GM23338 (cell line): ENCODE measurements around the gene KCNQ1OT1. TPM values are rescaled to one million over a fixed set of nuclear protein-coding genes. Genes with fewer than 3 reads are reported as not detected.

Experiments used
- ATAC-seq: fragments of 200-7000 bp; cut with Tn5 transposase; 3 replicates; pipeline ENCODE4 v1.9.1; 2020
- DNase-seq: peaks from one replicate; pipeline ENCODE4 v3.0.0-alpha.2; 2015; ENCODE audit warnings: low spot score
- H2AFZ ChIP-seq: fragments of 200-600 bp; sonication (generic); 2 replicates; pipeline ENCODE4 v1.8.0; 2016; ENCODE audit warnings: antibody characterized with exemption, mild to moderate bottlenecking, moderate library complexity
- H3F3A ChIP-seq: fragments of 200-600 bp; sonication (generic); replicated peaks from 2 replicates; pipeline ENCODE4 v1.8.0; 2017; ENCODE audit warnings: antibody characterized with exemption, mixed run types, low read depth
- H3K27ac ChIP-seq: fragments of 200-600 bp; sonication (generic); 2 replicates; pipeline ENCODE4 v1.6.1; 2016; ENCODE audit warnings: low read depth
- H3K27me3 ChIP-seq: fragments of 200-600 bp; sonication (generic); 2 replicates; pipeline ENCODE4 v1.8.0; 2016; ENCODE audit warnings: mild to moderate bottlenecking, mixed run types, moderate library complexity; ENCODE audit not compliant: insufficient read depth
- H3K36me3 ChIP-seq: fragments of 200-600 bp; sonication (generic); 2 replicates; pipeline ENCODE4 v1.8.0; 2016; ENCODE audit warnings: mild to moderate bottlenecking; ENCODE audit not compliant: insufficient read depth
- H3K4me1 ChIP-seq: fragments of 200-600 bp; sonication (generic); 2 replicates; pipeline ENCODE4 v1.8.0; 2016; ENCODE audit warnings: mild to moderate bottlenecking, moderate library complexity; ENCODE audit not compliant: insufficient read depth
- H3K4me2 ChIP-seq: fragments of 200-600 bp; sonication (generic); 2 replicates; pipeline ENCODE4 v1.7.1; 2017; ENCODE audit warnings: mixed run types
- H3K4me3 ChIP-seq: fragments of 200-600 bp; sonication (generic); 2 replicates; pipeline ENCODE4 v1.6.1; 2016; ENCODE audit warnings: mixed run types
- H3K79me2 ChIP-seq: fragments of 200-600 bp; sonication (generic); replicated peaks from 2 replicates; pipeline ENCODE4 v1.8.0; 2017; ENCODE audit warnings: mild to moderate bottlenecking; ENCODE audit not compliant: insufficient read depth
- H3K9me2 ChIP-seq: fragments of 200-600 bp; sonication (generic); 2 replicates; pipeline ENCODE4 v1.8.0; 2017; ENCODE audit not compliant: insufficient read depth
- H4K20me1 ChIP-seq: fragments of 200-600 bp; sonication (generic); replicated peaks from 2 replicates; pipeline ENCODE4 v1.8.0; 2017; ENCODE audit warnings: mild to moderate bottlenecking; ENCODE audit not compliant: insufficient read depth
- H3K27ac Mint-ChIP-seq: 2 replicates; pipeline ENCODE4 v1.8.0; 2020; ENCODE audit warnings: inconsistent platforms, mild to moderate bottlenecking, moderate library complexity, mixed read lengths
- H3K27me3 Mint-ChIP-seq: 3 replicates; pipeline ENCODE4 v1.8.0; 2022; ENCODE audit warnings: low read depth, mild to moderate bottlenecking, moderate library complexity, mixed read lengths, inconsistent platforms; ENCODE audit not compliant: insufficient read depth, poor library complexity
- H3K36me3 Mint-ChIP-seq: 3 replicates; pipeline ENCODE4 v1.8.0; 2021; ENCODE audit warnings: low read depth, mild to moderate bottlenecking, inconsistent platforms, moderate library complexity, mixed read lengths
- H3K4me1 Mint-ChIP-seq: 3 replicates; pipeline ENCODE4 v1.8.0; 2020; ENCODE audit warnings: mild to moderate bottlenecking, inconsistent platforms, mixed read lengths
- H3K4me3 Mint-ChIP-seq: 3 replicates; pipeline ENCODE4 v1.8.0; 2021; ENCODE audit warnings: moderate library complexity, mild to moderate bottlenecking, inconsistent platforms, mixed read lengths
- H3K9me3 Mint-ChIP-seq: 3 replicates; pipeline ENCODE4 v1.8.0; 2020; ENCODE audit warnings: moderate library complexity, mild to moderate bottlenecking, inconsistent platforms, mixed read lengths
- CREB1 ChIP-seq: fragments of 250-450 bp; sonication (Bioruptor Pico); IDR thresholded peaks from 2 replicates; pipeline ENCODE4 v1.5.0; 2020; ENCODE audit warnings: low read depth, mild to moderate bottlenecking, moderate library complexity
- EZH2 ChIP-seq: fragments of 200-600 bp; sonication (generic); IDR thresholded peaks from one replicate; pipeline ENCODE4 v1.8.0; 2017; ENCODE audit warnings: antibody characterized with exemption, mild to moderate bottlenecking, low read depth; ENCODE audit not compliant: unreplicated experiment
- EZH2phosphoT487 ChIP-seq: fragments of 200-600 bp; sonication (generic); IDR thresholded peaks from one replicate; pipeline ENCODE4 v1.8.1; 2018; ENCODE audit warnings: antibody characterized with exemption; ENCODE audit not compliant: unreplicated experiment
- JUNB ChIP-seq: IDR thresholded peaks from one replicate; pipeline ENCODE4 v1.6.1; 2016; ENCODE audit warnings: antibody characterized with exemption; ENCODE audit not compliant: unreplicated experiment
- NANOG ChIP-seq: IDR thresholded peaks from 2 replicates; pipeline ENCODE4 v1.6.1; 2016; ENCODE audit warnings: antibody characterized with exemption, borderline replicate concordance
- POLR2AphosphoS5 ChIP-seq: IDR thresholded peaks from 2 replicates; pipeline ENCODE4 v1.6.1; 2016; ENCODE audit warnings: antibody characterized with exemption, low read depth
- REST ChIP-seq: IDR thresholded peaks from one replicate; pipeline ENCODE4 v1.6.1; 2018; ENCODE audit warnings: antibody characterized with exemption; ENCODE audit not compliant: unreplicated experiment
- STAT1 ChIP-seq: IDR thresholded peaks from one replicate; pipeline ENCODE4 v1.6.1; 2016; ENCODE audit warnings: antibody characterized with exemption; ENCODE audit not compliant: unreplicated experiment
- ZNF114 ChIP-seq: fragments of 250-450 bp; sonication (Bioruptor Pico); IDR thresholded peaks from 2 replicates; pipeline ENCODE4 v1.5.0; 2020; ENCODE audit warnings: mild to moderate bottlenecking, moderate library complexity
- ZNF462 ChIP-seq: fragments of 250-450 bp; sonication (Bioruptor Pico); IDR thresholded peaks from 2 replicates; pipeline ENCODE4 v1.5.0; 2020; ENCODE audit warnings: mild to moderate bottlenecking, moderate library complexity
- polyA plus RNA-seq: library from polyadenylated mRNA; unstranded; fragments of >200 nt; fragmentation: Nextera tagmentation; extraction: Ambion mirVana; gene quantifications from 2 replicates; pipeline ENCODE4 v1.2.1, GENCODE V29; 2016
- total RNA-seq: library from RNA; depleted of rRNA; stranded (reverse); fragments of >200 nt; shearing (Covaris generic); gene quantifications from 2 replicates; pipeline ENCODE4 v1.2.3, GENCODE V29; 2014

KCNQ1OT1 gene
- total and polyA plus RNA-seq, 2 experiments from 2014 or later: 1.5 to 4.2 TPM

DNA sequence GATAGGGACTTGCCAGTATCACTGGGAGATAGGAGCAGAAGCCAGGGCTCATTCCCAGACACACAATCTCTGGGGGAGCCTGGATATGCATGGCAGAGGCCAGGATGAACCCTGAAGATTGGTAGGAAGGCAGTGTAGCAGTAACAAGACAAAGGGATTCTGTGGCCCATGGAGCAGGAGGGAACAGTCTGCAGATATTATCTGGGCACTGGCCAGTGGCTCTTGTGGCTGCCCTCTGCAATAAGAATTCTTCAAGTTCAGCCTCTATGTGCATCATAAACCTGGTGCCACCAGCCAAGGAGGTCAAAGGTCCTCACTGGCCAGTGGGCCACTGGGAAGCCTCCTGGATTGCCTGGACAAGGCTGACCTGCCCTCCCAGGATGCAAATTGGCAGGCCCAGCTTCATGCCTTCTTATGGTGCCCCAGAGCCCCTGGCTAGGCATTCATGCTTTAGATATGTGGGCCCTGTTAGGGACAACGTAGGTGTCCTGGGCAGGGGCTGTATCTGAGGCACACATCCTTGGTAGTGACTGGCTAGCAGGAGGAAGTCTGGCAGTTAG is 29.2 kb downstream of the KCNQ1OT1 start (continued):
- TF ChIP-seq EZH2phosphoT487: no peak
- no peak for TF ChIP-seq STAT1
- TF ChIP-seq ZNF462 (CRISPR knock-in tag): no peak
- no peak for TF ChIP-seq POLR2AphosphoS5
- TF ChIP-seq NANOG: no peak
- TF ChIP-seq ZNF114 (CRISPR knock-in tag): no peak
- TF ChIP-seq CREB1 (CRISPR knock-in tag): no peak
- TF ChIP-seq JUNB: no peak
- no peak for TF ChIP-seq EZH2

GRCh38 chr11:2669634-2670469 is 29.9 kb downstream of the KCNQ1OT1 start:
- H3K36me3 ChIP-seq: no peaks in the 10 kb centered on the region; the same call in 1 of the 2 replicates
- Mint-ChIP-seq H3K27me3 (peaks cover 18% of the 10 kb centered on the region), H3K4me3 (no peak overlapping the region), H3K36me3 (peaks cover 38% of the 10 kb centered on the region), H3K9me3 (peaks cover 2% of the 10 kb centered on the region; the same call in 1 of the 3 replicates), H3K27ac (no peak overlapping the region), H3K4me1 (peaks cover 7% of the 10 kb centered on the region; the same call in 2 of the 3 replicates)
- peaks cover 6% of the 10 kb centered on the region; the same call in 1 of the 2 replicates for H3K4me1 ChIP-seq
- no peaks in the 10 kb centered on the region for H3K79me2 ChIP-seq
- no peak overlapping the region for H3K27ac ChIP-seq
- H3F3A ChIP-seq: no peaks in the 10 kb centered on the region
- H3K4me3 ChIP-seq: no peak overlapping the region
- no peak for ATAC-seq
- H3K27me3 ChIP-seq: no peaks in the 10 kb centered on the region
- no peak overlapping the region for H3K4me2 ChIP-seq
- no peak for DNase-seq
- H3K9me2 ChIP-seq: no peaks in the 10 kb centered on the region
- peaks cover 14% of the 10 kb centered on the region for H4K20me1 ChIP-seq
- H2AFZ ChIP-seq: no peak overlapping the region
- TF ChIP-seq STAT1: no peak
- no peak for TF ChIP-seq JUNB
- TF ChIP-seq EZH2phosphoT487: no peak
- no peak for TF ChIP-seq REST
